GM12874 (cell line): ENCODE data around the gene TBCA.

ENCODE experiments used
- TF ChIP-seq, protein P1 (sequence below): IDR thresholded peaks from 2 replicates; pipeline ENCODE4 v1.5.1; 2011; ENCODE audit warnings: low read depth, mild to moderate bottlenecking, control low read depth, low read length, moderate library complexity; ENCODE audit not compliant: insufficient read depth

Gene TBCA

GRCh38 chr5:77795846-77796245, 19.7 kb upstream of the TBCA start:
- TF ChIP-seq, protein P1, sequence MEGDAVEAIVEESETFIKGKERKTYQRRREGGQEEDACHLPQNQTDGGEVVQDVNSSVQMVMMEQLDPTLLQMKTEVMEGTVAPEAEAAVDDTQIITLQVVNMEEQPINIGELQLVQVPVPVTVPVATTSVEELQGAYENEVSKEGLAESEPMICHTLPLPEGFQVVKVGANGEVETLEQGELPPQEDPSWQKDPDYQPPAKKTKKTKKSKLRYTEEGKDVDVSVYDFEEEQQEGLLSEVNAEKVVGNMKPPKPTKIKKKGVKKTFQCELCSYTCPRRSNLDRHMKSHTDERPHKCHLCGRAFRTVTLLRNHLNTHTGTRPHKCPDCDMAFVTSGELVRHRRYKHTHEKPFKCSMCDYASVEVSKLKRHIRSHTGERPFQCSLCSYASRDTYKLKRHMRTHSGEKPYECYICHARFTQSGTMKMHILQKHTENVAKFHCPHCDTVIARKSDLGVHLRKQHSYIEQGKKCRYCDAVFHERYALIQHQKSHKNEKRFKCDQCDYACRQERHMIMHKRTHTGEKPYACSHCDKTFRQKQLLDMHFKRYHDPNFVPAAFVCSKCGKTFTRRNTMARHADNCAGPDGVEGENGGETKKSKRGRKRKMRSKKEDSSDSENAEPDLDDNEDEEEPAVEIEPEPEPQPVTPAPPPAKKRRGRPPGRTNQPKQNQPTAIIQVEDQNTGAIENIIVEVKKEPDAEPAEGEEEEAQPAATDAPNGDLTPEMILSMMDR, result no peak

DNA sequence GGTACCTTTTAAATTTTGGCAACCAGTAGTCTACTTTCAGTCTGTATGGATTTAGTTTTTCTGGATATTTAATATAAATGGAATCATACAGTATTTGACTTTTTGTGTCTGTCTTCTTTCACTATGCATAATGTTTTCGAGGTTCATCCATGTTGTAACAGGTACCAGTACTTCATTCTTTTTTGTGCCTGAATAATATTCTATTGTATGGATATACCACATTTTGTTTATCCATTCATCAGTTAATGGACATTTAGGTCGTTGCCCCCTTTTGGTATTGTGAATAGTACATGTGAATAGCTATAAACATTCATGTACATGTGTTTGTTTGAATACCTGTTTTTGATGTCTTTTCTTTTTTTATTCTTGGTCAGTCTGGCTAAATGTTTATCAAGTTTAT, 19.1 kb upstream of the TBCA start:
- TF ChIP-seq, protein P1, result no peak

GRCh38 chr5:77791926-77792325, 15.8 kb upstream of the TBCA start:
- TF ChIP-seq, protein P1, result no peak

- TF ChIP-seq, protein P1, result no peak
Observed at GRCh38 chr5:77791356-77791755, 15.2 kb upstream of the TBCA start.

- TF ChIP-seq, protein P1, result no peak
Observed at GRCh38 chr5:77785229-77785628, 9.1 kb upstream of the TBCA start.

DNA sequence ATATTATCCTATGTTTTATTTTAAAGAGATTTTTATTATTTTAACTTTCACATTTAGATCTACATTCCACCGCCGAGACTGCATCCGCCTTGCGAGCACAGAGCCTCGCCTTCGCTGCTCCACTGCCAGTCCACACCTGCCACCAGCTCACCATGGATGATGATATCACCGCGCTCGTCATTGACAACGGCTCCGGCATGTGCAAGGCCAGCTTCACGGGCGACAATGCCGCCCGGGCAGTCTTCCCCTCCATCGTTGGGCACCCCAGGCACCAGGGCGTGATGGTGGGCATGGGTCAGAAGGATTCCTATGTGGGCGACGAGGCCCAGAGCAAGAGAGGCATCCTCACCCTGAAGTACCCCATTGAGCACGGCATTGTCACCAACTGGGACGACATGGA, 8.6 kb upstream of the TBCA start:
- TF ChIP-seq, protein P1, result no peak

- TF ChIP-seq, protein P1, result no peak
Observed at GRCh38 chr5:77781076-77781475, 4.9 kb upstream of the TBCA start.
